RWPE1 (cell line): ENCODE data around the gene CRYBG2.

Source experiments
- CTCF ChIA-PET: fragments of 350-600 bp; sonication (Branson Sonifier 250); formaldehyde crosslinking; extraction: SDS; loops from one replicate; lab custom pipeline; 2021; lab: Yijun Ruan, JAX
- POLR2A ChIA-PET: fragments of 400-600 bp; formaldehyde crosslinking; extraction: SDS; loops from one replicate; lab custom pipeline; 2020; ENCODE audit warnings: antibody characterized with exemption; ENCODE audit not compliant: low non-redundant PET; lab: Yijun Ruan, JAX
- DNase-seq: peaks from one replicate; pipeline ENCODE4 v3.0.0; 2012; ENCODE audit warnings: low spot score
- H3K27ac ChIP-seq: fragments of 450-650 bp; 2 replicates; pipeline ENCODE4 v1.5.1; 2017
- CTCF ChIP-seq: fragments of 450-650 bp; conservative IDR thresholded peaks from 2 replicates; pipeline ENCODE4 v1.5.1; 2017; ENCODE audit warnings: low read depth, mild to moderate bottlenecking

Gene CRYBG2

GRCh38 chr1:26346274-26347033 is 7.5 kb downstream of the CRYBG2 start:
- ChIA-PET POLR2A (no interaction called here), CTCF (no interaction called here)
- no peak overlapping the region for H3K27ac ChIP-seq
- no peak for TF ChIP-seq CTCF
- DNase-seq, result no peak

DNA sequence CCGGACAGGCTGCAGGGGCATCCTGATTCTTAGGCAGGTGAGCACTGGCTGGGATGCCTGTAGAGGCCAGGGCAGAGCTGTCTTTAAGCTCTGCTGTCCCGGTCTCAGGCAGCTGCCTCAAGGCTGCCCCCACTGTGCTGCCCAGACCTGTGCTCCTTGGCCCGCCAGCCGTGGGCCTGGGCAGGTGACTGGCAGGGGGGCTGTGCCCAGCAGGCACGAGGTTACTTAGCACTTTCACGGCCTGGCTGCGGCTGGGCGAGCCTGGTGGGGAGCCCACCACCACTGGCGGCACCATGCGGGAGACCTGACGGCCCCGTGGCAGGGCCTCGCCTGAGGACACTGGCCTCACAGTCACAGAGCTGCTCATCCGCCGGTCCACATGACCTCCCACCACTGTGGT is 8.2 kb downstream of the CRYBG2 start:
- no peak for DNase-seq
- ChIA-PET CTCF (no interaction called here), POLR2A (no interaction called here)
- no peak overlapping the region for H3K27ac ChIP-seq
- no peak for TF ChIP-seq CTCF

DNA sequence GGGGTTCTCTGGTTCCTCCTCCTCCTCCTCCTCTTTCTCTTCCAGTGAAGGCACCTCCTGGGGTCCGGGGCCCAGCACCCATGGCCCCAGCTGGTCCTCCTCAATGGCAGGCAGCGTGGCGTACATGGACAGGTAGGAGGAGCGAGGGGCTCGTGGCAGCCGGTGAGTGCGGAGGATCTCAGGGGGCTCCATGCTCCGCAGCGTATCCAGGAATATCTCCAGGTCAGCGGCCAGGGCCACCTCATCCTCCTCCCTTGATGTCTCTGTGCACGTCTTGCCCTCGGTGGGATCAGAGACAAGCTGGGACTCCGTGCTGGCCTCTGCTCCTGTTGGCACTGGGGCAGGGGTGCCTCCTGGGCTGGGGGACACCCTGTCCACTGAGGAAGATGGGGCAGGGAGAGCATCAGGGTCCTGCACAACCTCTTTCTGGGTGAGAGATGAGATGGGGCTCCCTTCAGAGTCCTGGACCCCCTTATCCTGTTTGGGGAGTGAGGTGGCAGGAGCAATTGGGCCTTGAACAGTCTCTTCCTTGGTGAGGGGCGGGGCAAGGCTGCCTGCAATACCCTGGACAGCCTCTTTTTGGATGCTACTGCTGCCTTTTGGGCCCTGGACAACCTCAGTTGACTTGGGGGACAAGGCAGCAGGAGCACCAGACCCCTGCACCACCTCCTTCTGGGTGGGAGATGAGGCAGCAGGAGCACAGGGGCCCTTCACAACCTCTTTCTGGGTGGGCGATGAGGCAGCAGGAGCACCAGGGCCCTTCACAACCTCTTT is 9.6 kb downstream of the CRYBG2 start:
- POLR2A ChIA-PET, result no interaction called here
- H3K27ac ChIP-seq, result no peak overlapping the region
- no peak for DNase-seq
- CTCF ChIA-PET, result no interaction called here
- no peak for TF ChIP-seq CTCF

- CTCF ChIA-PET, result interaction anchor here (1.1 kb wide), 1 partner anchor 53 kb away, joined by 3 read pairs; no protein-coding TSS in a partner anchor
- no peak for TF ChIP-seq CTCF
- H3K27ac ChIP-seq, result peak overlapping the region; percentile 52; the same call in 1 of the 2 replicates
- DNase-seq, result no peak
- POLR2A ChIA-PET, result no interaction called here
Observed at GRCh38 chr1:26340047-26340481, 13.9 kb downstream of the CRYBG2 start.

DNA sequence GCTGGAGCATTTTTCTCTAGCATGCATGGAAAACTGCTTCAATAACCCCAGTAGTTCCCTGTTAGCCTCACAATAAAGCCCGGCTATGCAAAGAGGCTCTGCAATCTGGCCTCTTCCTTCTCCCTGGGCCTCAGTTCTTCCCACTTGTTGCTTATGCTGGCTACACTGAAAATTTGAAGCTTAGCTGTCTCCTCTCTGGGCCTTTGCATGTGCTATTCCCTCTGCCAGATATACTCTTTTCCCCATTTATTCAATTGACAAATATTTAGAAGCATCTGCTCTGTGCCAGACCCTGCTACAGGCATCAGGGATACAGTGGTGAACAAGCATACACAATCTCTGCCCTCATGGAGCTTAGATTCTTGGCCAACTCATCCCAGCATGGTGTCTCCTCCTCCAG is 15.3 kb downstream of the CRYBG2 start:
- no peak overlapping the region; the same call in 1 of the 2 replicates for H3K27ac ChIP-seq
- TF ChIP-seq CTCF, result no peak
- ChIA-PET CTCF (interaction anchor here (1.0 kb wide), 1 partner anchor 26 kb away, joined by 4 read pairs; no protein-coding TSS in a partner anchor), POLR2A (no interaction called here)
- no peak for DNase-seq

DNA sequence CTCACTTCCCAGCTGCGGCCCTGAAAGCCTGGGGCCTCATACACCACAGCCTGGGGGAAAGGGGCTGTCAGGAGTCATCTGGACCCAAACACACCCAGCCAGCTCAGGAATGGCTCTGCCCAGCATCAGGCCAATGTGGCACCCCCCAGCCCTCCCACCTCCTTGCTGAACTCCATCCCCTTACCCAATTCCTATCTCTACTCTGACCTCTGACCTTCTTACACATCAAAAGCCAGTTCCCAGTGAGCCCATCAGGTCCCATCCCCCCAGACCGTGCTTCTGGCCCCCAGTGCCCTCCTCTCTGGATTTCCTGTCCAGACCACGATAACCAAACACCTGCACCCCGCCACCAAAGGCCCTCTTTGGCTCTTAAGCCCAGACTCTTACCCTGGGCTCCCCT is 16.3 kb downstream of the CRYBG2 start:
- POLR2A ChIA-PET, result no interaction called here
- H3K27ac ChIP-seq, result peak overlapping the region; percentile 78
- CTCF ChIA-PET, result no interaction called here
- no peak for TF ChIP-seq CTCF
- no peak for DNase-seq
